HCT116 (cell line): ENCODE results near the gene HHIPL1. TPM values are rescaled to one million over a fixed set of nuclear protein-coding genes. Genes with fewer than 3 reads are reported as not detected.

Experiments used
- ATAC-seq: fragments of 200-7000 bp; cut with Tn5 transposase; 2 replicates; pipeline ENCODE4 v1.9.1; 2020; ENCODE audit warnings: mild to moderate bottlenecking, moderate library complexity
- BruUV-seq: library from RNA; stranded (reverse); fragments of 400-500 nt; replicated peaks from 2 replicates; lab custom pipeline; 2021; lab: Mats Ljungman, UMichigan
- CTCF ChIA-PET: fragments of 300-600 bp; sonication (Branson Sonifier 250); formaldehyde crosslinking; loops from one replicate; lab custom pipeline; 2021; ENCODE audit warnings: antibody characterized with exemption; lab: Charles Lee
- POLR2A ChIA-PET: fragments of 300-600, 350-600 bp; sonication (Branson Sonifier 250); formaldehyde crosslinking; loops from one replicate; lab custom pipeline; 2021; ENCODE audit warnings: antibody characterized with exemption; lab: Charles Lee
- RAD21 ChIA-PET, 2 experiments: fragments of 300-600 bp; sonication (Branson Sonifier 250); formaldehyde crosslinking; loops; one replicate each; lab custom pipeline; 2023; ENCODE audit warnings: low total read pairs in 2 of 2; ENCODE audit not compliant: uncharacterized antibody in 2 of 2, unreplicated experiment in 2 of 2, low non-redundant PET in 1 of 2; lab: Charles Lee
- DNase-seq: peaks from one replicate; pipeline ENCODE4 v3.0.0-alpha.2; 2010; ENCODE audit warnings: low read depth, low spot score
- H2AFZ ChIP-seq: fragments of 200-600 bp; shearing (Covaris generic), sonication (generic); 2 replicates; pipeline ENCODE4 v1.6.1; 2017; ENCODE audit warnings: low read depth, mixed run types, mixed read lengths, antibody characterized with exemption, low read length; ENCODE audit not compliant: poor library complexity, severe bottlenecking
- H3K27ac ChIP-seq: 2 replicates; pipeline ENCODE4 v1.5.1; 2012; ENCODE audit warnings: low read depth, low read length
- H3K27me3 ChIP-seq: fragments of 200-600 bp; sonication (generic); 2 replicates; pipeline ENCODE4 v1.6.1; 2016; ENCODE audit warnings: mixed run types, low read length, mixed read lengths; ENCODE audit not compliant: insufficient read depth
- H3K36me3 ChIP-seq, 2 experiments: fragments of 200-500 bp in 1 of 2; fragments of 200-600 bp in 1 of 2; sonication (Bioruptor generic) in 1 of 2; sonication (generic) in 1 of 2; 2 replicates each; pipeline versions ENCODE4 v1.5.1 to v1.6.1; 2014 to 2016; ENCODE audit warnings: low read length in 2 of 2, inconsistent platforms in 1 of 2, mixed read lengths in 1 of 2, mixed run types in 1 of 2; ENCODE audit not compliant: insufficient read depth in 2 of 2, control insufficient read depth in 1 of 2
- H3K4me1 ChIP-seq, 2 experiments: fragments of 200-600 bp in 1 of 2; sonication (generic) in 1 of 2; 2 replicates each; pipeline versions ENCODE4 v1.5.1 to v1.6.1; 2012 to 2017; ENCODE audit warnings: low read length in 2 of 2, inconsistent platforms in 1 of 2, mild to moderate bottlenecking in 1 of 2, mixed read lengths in 1 of 2, mixed run types in 1 of 2, moderate library complexity in 1 of 2; ENCODE audit not compliant: insufficient read depth in 2 of 2, control insufficient read depth in 1 of 2
- H3K4me2 ChIP-seq: fragments of 200-600 bp; sonication (generic); 2 replicates; pipeline ENCODE4 v1.6.1; 2017; ENCODE audit warnings: mixed run types, low read length, mixed read lengths
- H3K4me3 ChIP-seq, 2 experiments: fragments of 200-600 bp in 1 of 2; sonication (generic) in 1 of 2; replicated peaks in 1 of 2; 2 replicates each; pipeline ENCODE4 v1.5.1; 2011 to 2016; ENCODE audit warnings: low read length in 2 of 2, control low read depth in 1 of 2, low read depth in 1 of 2, mild to moderate bottlenecking in 1 of 2, mixed read lengths in 1 of 2, mixed run types in 1 of 2
- H3K79me2 ChIP-seq: fragments of 200-600 bp; sonication (generic); 2 replicates; pipeline ENCODE4 v1.6.1; 2017; ENCODE audit warnings: mild to moderate bottlenecking, mixed run types, low read length, moderate library complexity, mixed read lengths; ENCODE audit not compliant: insufficient read depth
- H3K9ac ChIP-seq: fragments of 200-600 bp; sonication (generic); 2 replicates; pipeline ENCODE4 v1.6.1; 2016; ENCODE audit warnings: low read length, mixed read lengths
- H3K9me2 ChIP-seq: fragments of 200-600 bp; sonication (generic), shearing (Covaris generic); 2 replicates; pipeline ENCODE4 v1.6.1; 2017; ENCODE audit warnings: mixed run types, mild to moderate bottlenecking, moderate library complexity; ENCODE audit not compliant: insufficient read depth
- H3K9me3 ChIP-seq, 2 experiments: fragments of 200-500 bp in 1 of 2; fragments of 200-600 bp in 1 of 2; sonication (Bioruptor generic) in 1 of 2; sonication (generic) in 1 of 2; 2 replicates each; pipeline ENCODE4 v1.6.1; 2014 to 2017; ENCODE audit warnings: low read length in 2 of 2, mixed read lengths in 2 of 2, inconsistent platforms in 1 of 2, low read depth in 1 of 2, mild to moderate bottlenecking in 1 of 2, mixed run types in 1 of 2, moderate library complexity in 1 of 2; ENCODE audit not compliant: control insufficient read depth in 1 of 2, insufficient read depth in 1 of 2
- H4K20me1 ChIP-seq: fragments of 200-600 bp; sonication (generic), shearing (Covaris generic); 2 replicates; pipeline ENCODE4 v1.6.1; 2017; ENCODE audit warnings: mixed run types, mild to moderate bottlenecking, moderate library complexity; ENCODE audit not compliant: insufficient read depth
- CBX3 ChIP-seq: IDR thresholded peaks from 2 replicates; pipeline ENCODE4 v1.6.1; 2012; ENCODE audit warnings: low read depth
- CEBPB ChIP-seq: IDR thresholded peaks from 2 replicates; pipeline ENCODE4 v1.6.1; 2012; ENCODE audit warnings: low read depth
- EGR1 ChIP-seq: IDR thresholded peaks from 2 replicates; pipeline ENCODE4 v1.6.1; 2012; ENCODE audit warnings: low read depth
- ELF1 ChIP-seq: IDR thresholded peaks from 2 replicates; pipeline ENCODE4 v1.6.1; 2012; ENCODE audit warnings: low read depth, borderline replicate concordance
- EZH2 ChIP-seq: fragments of 200-600 bp; sonication (generic); IDR thresholded peaks from 2 replicates; pipeline ENCODE4 v1.6.1; 2017; ENCODE audit warnings: antibody characterized with exemption, mixed run types
- EZH2phosphoT487 ChIP-seq: fragments of 200-600 bp; IDR thresholded peaks from 2 replicates; pipeline ENCODE4 v1.6.1; 2018; ENCODE audit warnings: antibody characterized with exemption, borderline replicate concordance
- FOSL1 ChIP-seq: IDR thresholded peaks from 2 replicates; pipeline ENCODE4 v1.6.1; 2012; ENCODE audit warnings: low read depth
- JUND ChIP-seq: IDR thresholded peaks from 2 replicates; pipeline ENCODE4 v1.6.1; 2012
- POLR2A ChIP-seq: IDR thresholded peaks from 2 replicates; pipeline ENCODE4 v1.7.0; 2011; ENCODE audit warnings: borderline replicate concordance; ENCODE audit not compliant: insufficient read depth, insufficient read length; ENCODE audit errors: extremely low read depth
- POLR2AphosphoS5 ChIP-seq: IDR thresholded peaks from 2 replicates; pipeline ENCODE4 v1.6.1; 2011; ENCODE audit warnings: mild to moderate bottlenecking, low read depth, low read length, moderate library complexity
- RAD21 ChIP-seq: IDR thresholded peaks from 2 replicates; pipeline ENCODE4 v1.6.1; 2012; ENCODE audit warnings: low read depth, mild to moderate bottlenecking
- SIN3A ChIP-seq: IDR thresholded peaks from 2 replicates; pipeline ENCODE4 v1.6.1; 2012; ENCODE audit warnings: low read depth
- SP1 ChIP-seq: IDR thresholded peaks from 2 replicates; pipeline ENCODE4 v1.6.1; 2012; ENCODE audit warnings: low read depth
- SRF ChIP-seq: IDR thresholded peaks from 2 replicates; pipeline ENCODE4 v1.6.1; 2012; ENCODE audit warnings: low read depth
- TCF7L2 ChIP-seq: IDR thresholded peaks from 2 replicates; pipeline ENCODE4 v1.7.0; 2011; ENCODE audit warnings: borderline replicate concordance, inconsistent platforms; ENCODE audit not compliant: insufficient read depth, insufficient read length; ENCODE audit errors: extremely low read depth
- YY1 ChIP-seq: IDR thresholded peaks from 2 replicates; pipeline ENCODE4 v1.6.1; 2011; ENCODE audit warnings: low read length, low read depth, moderate library complexity, mild to moderate bottlenecking; ENCODE audit not compliant: insufficient replicate concordance; ENCODE audit errors: extremely low read depth
- ZFX ChIP-seq: fragments of 450-650 bp; IDR thresholded peaks from 2 replicates; pipeline ENCODE4 v1.6.1; 2017
- ZNF274 ChIP-seq: fragments of 200-500 bp; sonication (Bioruptor generic); IDR thresholded peaks from 2 replicates; pipeline ENCODE4 v1.6.1; 2014; ENCODE audit warnings: mild to moderate bottlenecking, low read depth, low read length, inconsistent platforms
- intact Hi-C: fragments of 100-400 bp; cut with micrococcal nuclease; formaldehyde crosslinking; loops from 2 replicates; pipeline ENCODE4 v1.10.0; 2022
- total RNA-seq: library from RNA; stranded (reverse); gene quantifications from one replicate; pipeline ENCODE4 v1.2.1, GENCODE V29; 2021; ENCODE audit not compliant: unreplicated experiment
- TF ChIP-seq, protein P1 (sequence below): IDR thresholded peaks from 2 replicates; pipeline ENCODE4 v1.6.1; 2012
- TF ChIP-seq, protein P2 (sequence below): IDR thresholded peaks from 2 replicates; pipeline ENCODE4 v1.6.1; 2012
- TF ChIP-seq, protein P3 (sequence below), 3 experiments: fragments of 200-600 bp in 1 of 3; sonication (generic) in 1 of 3; IDR thresholded peaks in 2 of 3; conservative IDR thresholded peaks in 1 of 3; 2 replicates each; pipeline ENCODE4 v1.5.1; 2012 to 2017; ENCODE audit warnings: low read depth in 2 of 3, low read length in 2 of 3, antibody characterized with exemption in 1 of 3, borderline replicate concordance in 1 of 3, control low read depth in 1 of 3, mild to moderate bottlenecking in 1 of 3, mixed read lengths in 1 of 3, mixed run types in 1 of 3, moderate library complexity in 1 of 3; ENCODE audit not compliant: insufficient read depth in 1 of 3

HHIPL1 gene
- total RNA-seq, 1 experiment from 2014 or later, result not detected

DNA sequence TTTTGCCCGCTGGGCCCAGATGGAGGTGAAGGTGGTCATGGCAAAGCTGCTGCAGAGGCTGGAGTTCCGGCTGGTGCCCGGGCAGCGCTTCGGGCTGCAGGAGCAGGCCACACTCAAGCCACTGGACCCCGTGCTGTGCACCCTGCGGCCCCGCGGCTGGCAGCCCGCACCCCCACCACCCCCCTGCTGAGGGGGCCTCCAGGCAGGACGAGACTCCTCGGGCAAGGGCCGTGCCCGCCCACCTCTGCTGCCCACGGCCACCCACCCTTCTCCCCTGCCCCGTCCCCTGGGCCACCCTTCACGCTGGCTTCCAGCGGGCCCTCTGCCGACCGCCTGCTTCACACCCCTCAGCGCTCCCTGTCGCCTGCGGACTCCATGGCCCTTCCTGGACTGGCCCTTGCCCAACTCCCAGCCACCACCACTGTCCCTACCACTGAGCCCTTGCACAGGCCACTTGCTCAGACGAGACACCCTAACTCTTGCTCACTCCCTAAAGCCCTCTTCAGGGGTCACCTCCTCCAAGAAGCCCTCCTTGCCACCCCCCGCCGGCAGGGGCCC is 81.7 kb downstream of the HHIPL1 start (continued):
- TF ChIP-seq, protein P1, sequence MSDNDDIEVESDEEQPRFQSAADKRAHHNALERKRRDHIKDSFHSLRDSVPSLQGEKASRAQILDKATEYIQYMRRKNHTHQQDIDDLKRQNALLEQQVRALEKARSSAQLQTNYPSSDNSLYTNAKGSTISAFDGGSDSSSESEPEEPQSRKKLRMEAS, result no peak
- TF ChIP-seq CEBPB (no peak), SP1 (no peak), POLR2A (no peak), ZFX (no peak), EGR1 (no peak), ZNF274 (no peak), POLR2AphosphoS5 (no peak), EZH2 (no peak), YY1 (no peak)
- TF ChIP-seq, protein P2, sequence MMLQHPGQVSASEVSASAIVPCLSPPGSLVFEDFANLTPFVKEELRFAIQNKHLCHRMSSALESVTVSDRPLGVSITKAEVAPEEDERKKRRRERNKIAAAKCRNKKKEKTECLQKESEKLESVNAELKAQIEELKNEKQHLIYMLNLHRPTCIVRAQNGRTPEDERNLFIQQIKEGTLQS, result no peak

DNA sequence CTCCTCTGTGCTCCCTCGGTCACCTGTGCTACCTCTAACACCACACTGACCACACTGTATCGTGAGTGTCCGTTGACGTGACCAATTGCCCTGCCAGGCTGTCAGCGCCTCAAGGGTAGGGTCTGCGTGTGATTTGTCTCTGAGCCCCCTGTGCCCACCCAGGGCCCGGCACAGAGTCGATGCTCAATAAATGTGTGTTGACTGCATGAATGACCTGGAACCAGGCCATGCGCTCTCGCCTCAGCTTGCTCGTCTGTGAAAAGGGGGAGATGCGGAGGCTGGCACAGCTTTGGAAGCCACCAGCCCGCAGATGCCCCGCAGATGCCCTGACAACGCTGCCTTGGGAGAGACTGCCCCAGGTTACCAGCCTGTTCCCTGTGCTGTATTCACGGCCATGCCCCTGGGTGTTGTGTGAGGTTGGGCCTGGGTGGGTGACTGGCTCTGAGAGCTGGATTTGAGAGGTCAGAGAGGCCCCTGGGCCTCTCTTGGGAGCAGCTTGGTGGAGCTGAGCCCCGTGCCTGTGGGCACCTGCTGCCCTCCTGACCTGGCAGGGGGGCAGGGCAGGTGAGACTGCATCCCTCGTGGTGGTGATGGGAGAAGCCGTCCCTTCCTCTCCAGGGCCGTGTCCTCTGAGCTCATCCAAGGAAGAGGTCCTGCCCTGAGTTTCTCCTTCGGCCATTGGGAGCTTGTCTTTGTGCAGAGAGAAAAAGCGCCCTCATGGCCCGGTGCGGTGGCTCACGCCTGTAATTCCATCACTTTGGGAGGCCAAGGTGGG is 82.4 kb downstream of the HHIPL1 start:
- POLR2A ChIA-PET, result no interaction called here
- TF ChIP-seq EGR1 (no peak), SRF (no peak), CBX3 (no peak), ELF1 (no peak), RAD21 (no peak), SP1 (no peak), EZH2phosphoT487 (no peak), POLR2A (no peak), FOSL1 (no peak), TCF7L2 (no peak), JUND (no peak), SIN3A (no peak), POLR2AphosphoS5 (no peak), ZFX (no peak)
- TF ChIP-seq, protein P3, sequence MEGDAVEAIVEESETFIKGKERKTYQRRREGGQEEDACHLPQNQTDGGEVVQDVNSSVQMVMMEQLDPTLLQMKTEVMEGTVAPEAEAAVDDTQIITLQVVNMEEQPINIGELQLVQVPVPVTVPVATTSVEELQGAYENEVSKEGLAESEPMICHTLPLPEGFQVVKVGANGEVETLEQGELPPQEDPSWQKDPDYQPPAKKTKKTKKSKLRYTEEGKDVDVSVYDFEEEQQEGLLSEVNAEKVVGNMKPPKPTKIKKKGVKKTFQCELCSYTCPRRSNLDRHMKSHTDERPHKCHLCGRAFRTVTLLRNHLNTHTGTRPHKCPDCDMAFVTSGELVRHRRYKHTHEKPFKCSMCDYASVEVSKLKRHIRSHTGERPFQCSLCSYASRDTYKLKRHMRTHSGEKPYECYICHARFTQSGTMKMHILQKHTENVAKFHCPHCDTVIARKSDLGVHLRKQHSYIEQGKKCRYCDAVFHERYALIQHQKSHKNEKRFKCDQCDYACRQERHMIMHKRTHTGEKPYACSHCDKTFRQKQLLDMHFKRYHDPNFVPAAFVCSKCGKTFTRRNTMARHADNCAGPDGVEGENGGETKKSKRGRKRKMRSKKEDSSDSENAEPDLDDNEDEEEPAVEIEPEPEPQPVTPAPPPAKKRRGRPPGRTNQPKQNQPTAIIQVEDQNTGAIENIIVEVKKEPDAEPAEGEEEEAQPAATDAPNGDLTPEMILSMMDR (IDR thresholded peaks at IDR 0.05 in 2 of 3, conservative IDR thresholded peaks at IDR 0.05 in 1 of 3; ENCODE audit: borderline replicate concordance in 1 of 3, insufficient read depth in 1 of 3, low read depth in 2 of 3, low read length in 2 of 3), result no peak
- TF ChIP-seq, protein P1, result no peak
- TF ChIP-seq, protein P2, result no peak

More for the DNA sequence above, 82.4 kb downstream of the HHIPL1 start:
- ChIA-PET RAD21 (no interaction called here), CTCF (no interaction called here)
- Histone ChIP-seq H3K9me2 (no peaks in the 10 kb centered on the region), H3K79me2 (no peaks in the 10 kb centered on the region), H3K9me3 (no peaks in the 10 kb centered on the region), H3K4me1 (peaks cover 6 to 11% of the 10 kb centered on the region in 2 experiments; a peak in 2 of 4 replicates), H3K4me2 (no peak overlapping the region), H3K9ac (no peak overlapping the region), H3K27me3 (no peaks in the 10 kb centered on the region), H3K36me3 (no peaks in the 10 kb centered on the region), H4K20me1 (no peaks in the 10 kb centered on the region), H3K4me3 (no peak overlapping the region), H3K27ac (no peak overlapping the region), H2AFZ (no peak overlapping the region)
- BruUV-seq, result no TSS peak
- no peak for DNase-seq
- intact Hi-C loops, result no loop called here
- ATAC-seq, result no peak
